NCI-H2227 (cell line): Measurements from ENCODE around the gene NRM.
"Not testable (repeated sequence)": the region's sequence is repeated elsewhere in the genome, so short reads cannot be mapped to it uniquely, and the experiment has no call there.

Experiments used
- DNase-seq: peaks from one replicate; lab custom pipeline; 2025; ENCODE audit not compliant: unreplicated experiment; lab: John Stamatoyannopoulos, UW

Gene NRM

GRCh38 chr6:30690403-30691207 lies at the start of gene NRM:
Gene NRM, minus strand, starts transcription at chr6:30690984. Its CDS starts 10 bp downstream, at chr6:30690974.
- peak; percentile 94 for DNase-seq

- no peak for DNase-seq
These were observed 49.7 kb upstream of the NRM start for GRCh38 chr6:30740540-30740870.

- no peak for DNase-seq
These were observed 47.7 kb upstream of the NRM start for GRCh38 chr6:30738532-30738931.

- DNase-seq, result no peak
These were observed 45.0 kb upstream of the NRM start for GRCh38 chr6:30735668-30736314.

GRCh38 chr6:30732237-30732943 lies 41.6 kb upstream of the NRM start:
- DNase-seq, result no peak

GRCh38 chr6:30730601-30731435 lies 40.0 kb upstream of the NRM start:
- DNase-seq, result peak; percentile 84

- DNase-seq, result peak; percentile 10
These were observed 37.3 kb upstream of the NRM start for GRCh38 chr6:30727920-30728553.

- DNase-seq, result no peak
These were observed 36.0 kb upstream of the NRM start for GRCh38 chr6:30726506-30727413.

GRCh38 chr6:30725713-30726505 lies 35.1 kb upstream of the NRM start:
- peak; percentile 16 for DNase-seq

GRCh38 chr6:30724906-30725667 lies 34.3 kb upstream of the NRM start:
- DNase-seq, result no peak

- DNase-seq, result not testable (repeated sequence)
These were observed 33.3 kb upstream of the NRM start for GRCh38 chr6:30723843-30724741.

GRCh38 chr6:30723159-30723842 lies 32.5 kb upstream of the NRM start:
- not testable (repeated sequence) for DNase-seq

- DNase-seq, result peak; percentile 86
These were observed 31.7 kb upstream of the NRM start for GRCh38 chr6:30722280-30723112.

GRCh38 chr6:30722025-30722279 lies 31.2 kb upstream of the NRM start:
- not testable (repeated sequence) for DNase-seq

- DNase-seq, result peak; percentile 97
These were observed 30.6 kb upstream of the NRM start for GRCh38 chr6:30721198-30722024.
